Mesenchymal stem cell (in vitro differentiated cells and primary cell): ENCODE results near the gene C1orf198.

ENCODE experiments used
- DNase-seq: peaks from one replicate; pipeline ENCODE4 v3.0.0-alpha.2; 2013
- H2AFZ ChIP-seq: one replicate; pipeline ENCODE4 v1.6.1; 2013; ENCODE audit warnings: low read depth, mild to moderate bottlenecking, control low read depth, inconsistent platforms, low read length, moderate library complexity
- H2AK5ac ChIP-seq: 2 replicates; pipeline ENCODE4 v1.6.1; 2013; ENCODE audit warnings: low read length, moderate library complexity, mild to moderate bottlenecking, inconsistent platforms; ENCODE audit not compliant: severe bottlenecking
- H2BK120ac ChIP-seq: one replicate; pipeline ENCODE4 v1.6.1; 2013; ENCODE audit warnings: low read depth, mild to moderate bottlenecking, inconsistent platforms, low read length, moderate library complexity
- H2BK12ac ChIP-seq, 2 experiments: one replicate each; pipeline ENCODE4 v1.6.1; 2013; ENCODE audit warnings: inconsistent platforms in 2 of 2, low read length in 2 of 2, mild to moderate bottlenecking in 2 of 2, moderate library complexity in 2 of 2, control low read depth in 1 of 2
- H2BK15ac ChIP-seq: one replicate; pipeline ENCODE4 v1.6.1; 2013; ENCODE audit warnings: mild to moderate bottlenecking, low read depth, inconsistent platforms; ENCODE audit not compliant: poor library complexity, severe bottlenecking
- H2BK5ac ChIP-seq: 2 replicates; pipeline ENCODE4 v1.6.1; 2013; ENCODE audit warnings: low read depth, mild to moderate bottlenecking, low read length, control low read depth, inconsistent platforms; ENCODE audit not compliant: poor library complexity, severe bottlenecking
- H3K14ac ChIP-seq, 2 experiments: one replicate each; pipeline ENCODE4 v1.6.1; 2013; ENCODE audit warnings: inconsistent platforms in 2 of 2, low read length in 2 of 2, control low read depth in 1 of 2, mild to moderate bottlenecking in 1 of 2, moderate library complexity in 1 of 2
- H3K18ac ChIP-seq, 2 experiments: one replicate each; pipeline ENCODE4 v1.6.1; 2013; ENCODE audit warnings: inconsistent platforms in 2 of 2, low read length in 2 of 2, control low read depth in 1 of 2, low read depth in 1 of 2, mild to moderate bottlenecking in 1 of 2
- H3K23ac ChIP-seq, 2 experiments: one replicate each; pipeline ENCODE4 v1.6.1; 2013; ENCODE audit warnings: inconsistent platforms in 2 of 2, low read length in 2 of 2, mild to moderate bottlenecking in 2 of 2, moderate library complexity in 2 of 2, control low read depth in 1 of 2
- H3K27ac ChIP-seq: 2 replicates; pipeline ENCODE4 v1.5.1; 2013; ENCODE audit warnings: mild to moderate bottlenecking, moderate library complexity, low read length, control low read depth, inconsistent platforms; ENCODE audit not compliant: poor library complexity, severe bottlenecking
- H3K27me3 ChIP-seq, 2 experiments: 2 replicates each; pipeline versions ENCODE4 v1.6.1 to v1.7.0; 2013; ENCODE audit warnings: low read length in 2 of 2, mild to moderate bottlenecking in 2 of 2, moderate library complexity in 2 of 2, control low read depth in 1 of 2, inconsistent platforms in 1 of 2; ENCODE audit not compliant: control insufficient read depth in 1 of 2, insufficient read depth in 1 of 2
- H3K36me3 ChIP-seq, 2 experiments: 2 replicates each; pipeline versions ENCODE4 v1.6.1 to v1.7.0; 2013; ENCODE audit warnings: low read length in 2 of 2, control low read depth in 1 of 2, inconsistent platforms in 1 of 2, low read depth in 1 of 2, mild to moderate bottlenecking in 1 of 2; ENCODE audit not compliant: insufficient read depth in 2 of 2, control insufficient read depth in 1 of 2
- H3K4ac ChIP-seq, 2 experiments: one replicate each; pipeline ENCODE4 v1.6.1; 2013; ENCODE audit warnings: inconsistent platforms in 2 of 2, low read length in 2 of 2, mild to moderate bottlenecking in 2 of 2, moderate library complexity in 2 of 2, control low read depth in 1 of 2, low read depth in 1 of 2
- H3K4me1 ChIP-seq: 2 replicates; pipeline ENCODE4 v1.6.1; 2013; ENCODE audit warnings: low read depth, low read length, control low read depth; ENCODE audit not compliant: control insufficient read depth, insufficient read depth
- H3K4me2 ChIP-seq: 2 replicates; pipeline ENCODE4 v1.6.1; 2013; ENCODE audit warnings: low read length, mild to moderate bottlenecking, inconsistent platforms; ENCODE audit not compliant: poor library complexity, severe bottlenecking
- H3K4me3 ChIP-seq, 2 experiments: 2 replicates each; pipeline versions ENCODE4 v1.5.1 to v1.7.0; 2013; ENCODE audit warnings: low read length in 2 of 2, mild to moderate bottlenecking in 2 of 2, control low read depth in 1 of 2, low read depth in 1 of 2; ENCODE audit not compliant: insufficient read depth in 1 of 2
- H3K79me1 ChIP-seq: replicated peaks from 2 replicates; pipeline ENCODE4 v1.6.1; 2013; ENCODE audit warnings: mild to moderate bottlenecking, control low read depth, low read length, inconsistent platforms; ENCODE audit not compliant: poor library complexity, severe bottlenecking
- H3K9ac ChIP-seq: 2 replicates; pipeline ENCODE4 v1.7.0; 2013; ENCODE audit warnings: mild to moderate bottlenecking, low read length, moderate library complexity
- H3K9me3 ChIP-seq: 2 replicates; pipeline ENCODE4 v1.7.0; 2013; ENCODE audit warnings: mild to moderate bottlenecking, low read length; ENCODE audit not compliant: control insufficient read depth
- H4K8ac ChIP-seq: one replicate; pipeline ENCODE4 v1.6.1; 2013; ENCODE audit warnings: inconsistent platforms, mild to moderate bottlenecking, low read length, moderate library complexity
- H4K91ac ChIP-seq: one replicate; pipeline ENCODE4 v1.6.1; 2013; ENCODE audit warnings: mild to moderate bottlenecking, low read length, inconsistent platforms
- WGBS: methylation state at CpG from one replicate; pipeline ENCODE4 v1.1.7; 2013; ENCODE audit warnings: mixed read lengths; 5-methylcytosine and 5-hydroxymethylcytosine counted together

Gene C1orf198

GRCh38 chr1:230818367-230818766 is 50.0 kb downstream of the C1orf198 start:
- peaks cover 3% of the 10 kb centered on the region for H3K9me3 ChIP-seq
- no peak overlapping the region for H3K18ac ChIP-seq
- DNase-seq = no peak
- H3K27me3 ChIP-seq = no peaks in the 10 kb centered on the region
- H3K4me1 ChIP-seq = peaks cover 2% of the 10 kb centered on the region
- H3K27ac ChIP-seq = peak overlapping the region; percentile 12
- H2AFZ ChIP-seq = no peak overlapping the region
- no peak overlapping the region for H3K4ac ChIP-seq
- H4K8ac ChIP-seq = no peak overlapping the region
- H3K36me3 ChIP-seq = no peaks in the 10 kb centered on the region
- H3K9ac ChIP-seq = no peak overlapping the region
- H2AK5ac ChIP-seq = no peak overlapping the region
- no peak overlapping the region for H3K4me3 ChIP-seq
- no peak overlapping the region for H4K91ac ChIP-seq
- no peak overlapping the region for H2BK15ac ChIP-seq
- H3K14ac ChIP-seq = no peak overlapping the region
- no peak overlapping the region for H2BK12ac ChIP-seq
- H2BK5ac ChIP-seq = no peak overlapping the region
- WGBS = 100% methylated on average over 1 of the region's 1 CpG
- H3K4me2 ChIP-seq = no peak overlapping the region
- H3K23ac ChIP-seq = no peak overlapping the region
- H2BK120ac ChIP-seq = no peak overlapping the region
- H3K79me1 ChIP-seq = no peaks in the 10 kb centered on the region

DNA sequence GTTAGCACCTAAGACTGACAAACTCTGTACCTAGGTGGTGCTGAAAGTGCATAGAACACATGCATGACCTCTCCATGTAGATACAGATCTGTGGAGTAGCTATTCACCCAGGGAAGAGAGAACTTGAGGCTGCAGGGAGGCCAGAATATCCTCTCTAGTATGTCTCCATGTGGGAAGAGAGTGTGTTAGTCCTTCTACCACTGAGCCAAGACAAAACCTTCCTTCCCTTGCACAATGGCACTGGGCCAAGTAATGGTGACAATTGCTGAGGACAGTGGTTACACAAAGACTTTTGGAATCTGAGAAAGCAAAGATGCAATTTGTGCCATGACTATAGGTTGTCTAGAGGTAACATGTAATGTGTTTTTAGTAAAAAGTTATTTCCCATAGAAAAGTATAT is 52.3 kb downstream of the C1orf198 start:
- H2AFZ ChIP-seq = no peak overlapping the region
- no peaks in the 10 kb centered on the region for H3K36me3 ChIP-seq
- no peak overlapping the region for H3K4ac ChIP-seq
- H4K8ac ChIP-seq = no peak overlapping the region
- H3K4me3 ChIP-seq = no peak overlapping the region
- no peak overlapping the region for H2BK5ac ChIP-seq
- no peak overlapping the region for H3K4me2 ChIP-seq
- H2AK5ac ChIP-seq = no peak overlapping the region
- H2BK12ac ChIP-seq = no peak overlapping the region
- H3K23ac ChIP-seq = no peak overlapping the region
- no peak overlapping the region for H3K27ac ChIP-seq
- no peak overlapping the region for H3K14ac ChIP-seq
- no peaks in the 10 kb centered on the region for H3K27me3 ChIP-seq
- no peak overlapping the region for H2BK120ac ChIP-seq
- H4K91ac ChIP-seq = no peak overlapping the region
- H3K79me1 ChIP-seq = no peaks in the 10 kb centered on the region
- no peaks in the 10 kb centered on the region for H3K4me1 ChIP-seq
- no peak overlapping the region for H3K9ac ChIP-seq
- no peak overlapping the region for H3K18ac ChIP-seq
- no peak overlapping the region for H2BK15ac ChIP-seq
- H3K9me3 ChIP-seq = peaks cover 14% of the 10 kb centered on the region
- no peak for DNase-seq

DNA sequence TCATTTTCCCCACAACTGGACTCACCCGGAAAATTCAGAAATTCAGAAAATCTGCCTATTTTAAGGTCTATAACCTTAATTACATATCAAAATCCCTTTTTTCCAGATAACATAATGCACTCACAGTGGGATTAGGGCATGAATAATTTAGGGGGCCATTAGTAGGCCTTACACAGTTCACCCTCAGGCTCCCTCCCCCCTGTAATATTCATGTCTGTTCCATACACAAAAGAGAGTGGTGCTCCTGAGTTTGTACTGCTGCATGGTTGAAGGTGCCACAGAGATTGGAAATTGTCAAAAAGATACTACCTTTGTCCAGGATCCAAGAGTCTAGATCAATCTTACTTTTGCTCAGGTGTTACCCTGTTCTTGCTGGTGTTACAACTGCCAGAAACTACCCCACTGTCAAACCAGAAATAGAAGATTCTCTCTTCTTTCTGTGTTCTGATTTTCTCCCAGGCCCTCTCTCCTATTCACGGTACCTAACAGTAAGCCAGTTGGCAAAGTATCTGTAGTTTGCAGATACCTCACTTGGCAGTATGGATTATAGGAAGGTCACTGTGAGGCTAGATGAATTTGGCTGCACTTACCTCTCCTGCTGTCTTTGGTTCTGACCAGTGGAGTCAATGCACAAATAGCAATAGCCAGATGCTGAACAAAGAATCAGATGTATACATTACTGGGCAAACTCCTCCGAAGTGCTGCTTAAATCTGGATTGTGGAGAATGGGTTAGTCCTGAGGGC is 53.2 kb downstream of the C1orf198 start:
- no peak overlapping the region for H3K4ac ChIP-seq

GRCh38 chr1:230812568-230812967 is 55.8 kb downstream of the C1orf198 start:
- WGBS = 63% methylated on average over 1 of the region's 2 CpGs
- no peaks in the 10 kb centered on the region for H3K79me1 ChIP-seq

More for the DNA sequence above, 53.2 kb downstream of the C1orf198 start:
- Histone ChIP-seq H3K36me3 (no peaks in the 10 kb centered on the region), H3K4me2 (no peak overlapping the region), H2BK120ac (no peak overlapping the region), H3K18ac (no peak overlapping the region), H2BK15ac (no peak overlapping the region), H3K79me1 (no peaks in the 10 kb centered on the region), H2AFZ (no peak overlapping the region), H4K91ac (no peak overlapping the region), H3K4me1 (no peaks in the 10 kb centered on the region), H2BK12ac (no peak overlapping the region), H3K27ac (no peak overlapping the region), H3K27me3 (no peaks in the 10 kb centered on the region), H2BK5ac (no peak overlapping the region), H3K9ac (no peak overlapping the region), H3K4me3 (no peak overlapping the region), H2AK5ac (no peak overlapping the region), H3K23ac (no peak overlapping the region), H4K8ac (no peak overlapping the region), H3K9me3 (peaks cover 14% of the 10 kb centered on the region), H3K14ac (no peak overlapping the region)
- no peak for DNase-seq
- WGBS = 94% methylated on average over 3 of the region's 3 CpGs

More at GRCh38 chr1:230812568-230812967, 55.8 kb downstream of the C1orf198 start:
- Histone ChIP-seq H4K91ac (no peak overlapping the region), H3K4me2 (no peak overlapping the region), H3K4me1 (no peaks in the 10 kb centered on the region), H3K9ac (no peak overlapping the region), H3K4me3 (no peak overlapping the region), H4K8ac (no peak overlapping the region), H2AFZ (no peak overlapping the region), H3K27ac (no peak overlapping the region), H2BK120ac (no peak overlapping the region), H2BK15ac (no peak overlapping the region), H3K9me3 (peaks cover 14% of the 10 kb centered on the region), H2BK12ac (no peak overlapping the region), H2AK5ac (no peak overlapping the region), H3K27me3 (no peaks in the 10 kb centered on the region), H3K14ac (no peak overlapping the region), H3K18ac (no peak overlapping the region), H3K36me3 (no peaks in the 10 kb centered on the region), H3K4ac (no peak overlapping the region), H3K23ac (no peak overlapping the region), H2BK5ac (no peak overlapping the region)
- no peak for DNase-seq
